GM12892 (cell line): ENCODE measurements around the gene TMEM214.

Experiments
- POLR2A ChIP-seq: IDR thresholded peaks from 2 replicates; pipeline ENCODE4 v1.6.1; 2011; ENCODE audit warnings: low read depth, low read length, control low read depth
- POLR2AphosphoS5 ChIP-seq: IDR thresholded peaks from 2 replicates; pipeline ENCODE4 v1.6.1; 2011; ENCODE audit warnings: low read depth, low read length, control low read depth
- TAF1 ChIP-seq: IDR thresholded peaks from 2 replicates; pipeline ENCODE4 v1.6.1; 2011; ENCODE audit warnings: low read depth, mild to moderate bottlenecking, control low read depth, low read length, borderline replicate concordance

- TF ChIP-seq POLR2A (no peak), POLR2AphosphoS5 (no peak), TAF1 (no peak)
Observed at GRCh38 chr2:27053321-27053720, 20.6 kb downstream of the TMEM214 start.
